Neural cell (in vitro differentiated cells): ENCODE data around the gene FOXP2.

Experiments used
- CTCF ChIP-seq: fragments of 450-650 bp; IDR thresholded peaks from 2 replicates; pipeline ENCODE4 v1.5.1; 2014; ENCODE audit warnings: antibody characterized with exemption, mild to moderate bottlenecking, moderate library complexity; ENCODE audit not compliant: poor library complexity, severe bottlenecking
- EP300 ChIP-seq: fragments of 450-650 bp; conservative IDR thresholded peaks from 2 replicates; pipeline ENCODE4 v1.6.1; 2014; ENCODE audit warnings: antibody characterized with exemption, mild to moderate bottlenecking, moderate library complexity; ENCODE audit not compliant: poor library complexity, severe bottlenecking
- EZH2 ChIP-seq: fragments of 200-600, 300-800 bp; shearing (Covaris generic), sonication (generic); IDR thresholded peaks from 2 replicates; pipeline ENCODE4 v1.6.1; 2014; ENCODE audit warnings: antibody characterized with exemption, low read length, borderline replicate concordance, mild to moderate bottlenecking; ENCODE audit not compliant: insufficient read depth, poor library complexity, severe bottlenecking
- MXI1 ChIP-seq: fragments of 450-650 bp; conservative IDR thresholded peaks from 2 replicates; pipeline ENCODE4 v1.6.1; 2014; ENCODE audit warnings: antibody characterized with exemption, mild to moderate bottlenecking; ENCODE audit not compliant: poor library complexity, severe bottlenecking
- POLR2AphosphoS5 ChIP-seq: IDR thresholded peaks from 2 replicates; pipeline ENCODE4 v1.6.1; 2012
- RAD21 ChIP-seq: fragments of 450-650 bp; conservative IDR thresholded peaks from 2 replicates; pipeline ENCODE4 v1.6.1; 2014; ENCODE audit warnings: antibody characterized with exemption, mild to moderate bottlenecking, moderate library complexity
- REST ChIP-seq: IDR thresholded peaks from 2 replicates; pipeline ENCODE4 v1.6.1; 2012; ENCODE audit warnings: borderline replicate concordance
- SMC3 ChIP-seq: fragments of 450-650 bp; conservative IDR thresholded peaks from 2 replicates; pipeline ENCODE4 v1.6.1; 2014; ENCODE audit warnings: antibody characterized with exemption, mild to moderate bottlenecking, moderate library complexity; ENCODE audit not compliant: poor library complexity
- TAF1 ChIP-seq: IDR thresholded peaks from 2 replicates; pipeline ENCODE4 v1.6.1; 2012; ENCODE audit warnings: low read depth

DNA sequence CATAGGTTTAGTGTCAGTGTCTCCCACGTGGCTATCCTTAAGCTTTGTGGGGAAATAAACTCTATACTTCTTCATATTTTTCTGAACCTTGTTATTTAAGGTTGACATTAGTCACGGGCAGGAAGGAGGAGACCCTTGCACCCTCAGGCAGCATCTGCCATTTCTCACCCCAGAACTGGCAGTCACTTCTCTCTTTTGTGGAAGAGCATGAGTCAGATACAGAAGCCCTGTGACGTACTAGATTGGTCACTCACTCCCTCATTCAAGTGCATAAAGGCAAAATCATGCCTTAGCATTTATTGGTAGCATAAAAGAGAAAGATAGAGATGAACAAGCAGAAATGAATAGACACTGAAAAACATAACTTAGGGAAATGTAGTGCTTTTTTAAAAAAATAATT lies 301.3 kb downstream of the FOXP2 start:
- no peak for TF ChIP-seq POLR2AphosphoS5
- TF ChIP-seq CTCF = no peak
- no peak for TF ChIP-seq EZH2
- TF ChIP-seq SMC3 = no peak
- TF ChIP-seq TAF1 = no peak
- no peak for TF ChIP-seq EP300
- TF ChIP-seq REST = no peak
- TF ChIP-seq MXI1 = no peak
- no peak for TF ChIP-seq RAD21
